Measurements from ENCODE around the gene CDC5L.

The CDC5L gene

DNA sequence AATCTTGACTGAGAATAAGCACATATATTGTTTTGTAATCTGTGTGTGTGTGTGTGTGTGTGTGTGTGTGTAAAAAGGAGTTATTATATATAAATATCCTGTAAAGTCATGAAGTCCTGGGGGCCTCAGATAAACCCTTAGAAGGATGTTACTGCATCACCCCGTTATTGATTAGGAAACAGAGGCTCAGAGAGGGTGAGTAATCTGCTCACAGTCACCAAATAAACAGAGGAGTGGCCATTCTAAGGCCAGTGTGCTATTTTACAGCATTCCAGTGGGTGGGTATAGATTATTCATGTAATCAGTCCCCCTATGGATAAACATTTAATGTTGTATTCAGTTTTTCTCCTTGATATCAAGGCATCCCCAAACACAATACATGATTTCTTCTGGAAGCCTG, 87.1 kb downstream of the CDC5L start:
- CTCF ChIA-PET = interaction anchor here (0.6 to 3.2 kb wide), 17 partner anchors 10 to 1440 kb away, joined by 3 to 36 read pairs (median 8); no protein-coding TSS in a partner anchor
- POLR2A ChIA-PET = no interaction called here

GRCh38 chr6:44475417-44475778, 87.9 kb downstream of the CDC5L start:
- TF ChIP-seq CTBP1 (IDR thresholded peaks at IDR 0.05; ENCODE audit: borderline replicate concordance) (no peak), ELF4 (IDR thresholded peaks at IDR 0.05) (no peak), FOXA1 (IDR thresholded peaks at IDR 0.05) (no peak), ARNT (IDR thresholded peaks at IDR 0.05) (no peak), PKNOX1 (IDR thresholded peaks at IDR 0.05) (no peak), LEF1 (IDR thresholded peaks at IDR 0.05; ENCODE audit: borderline replicate concordance) (no peak), L3MBTL2 (conservative IDR thresholded peaks at IDR 0.05) (no peak), TARDBP (IDR thresholded peaks at IDR 0.05) (no peak), SUZ12 (IDR thresholded peaks at IDR 0.05) (no peak), SP1 (IDR thresholded peaks at IDR 0.05) (no peak), ZNF384 (IDR thresholded peaks at IDR 0.05) (no peak), FOXM1 (IDR thresholded peaks at IDR 0.05; ENCODE audit: borderline replicate concordance) (no peak), BHLHE40 (IDR thresholded peaks at IDR 0.05; ENCODE audit: borderline replicate concordance) (no peak), NFRKB (IDR thresholded peaks at IDR 0.05) (no peak), FOXK2 (IDR thresholded peaks at IDR 0.05) (no peak)
- ChIA-PET CTCF (interaction anchor here (0.6 to 3.2 kb wide), 55 partner anchors 9 to 1743 kb away, joined by 3 to 36 read pairs (median 4); no protein-coding TSS in a partner anchor), POLR2A (no interaction called here)
- DNase-seq (ENCODE audit: extremely low spot score) = no peak

More for the DNA sequence above, 87.1 kb downstream of the CDC5L start:
- TF ChIP-seq SUZ12 (IDR thresholded peaks at IDR 0.05) = no peak
- TF ChIP-seq LEF1 (IDR thresholded peaks at IDR 0.05; ENCODE audit: borderline replicate concordance) = no peak
- no peak for TF ChIP-seq L3MBTL2 (conservative IDR thresholded peaks at IDR 0.05)
- TF ChIP-seq FOXM1 (IDR thresholded peaks at IDR 0.05; ENCODE audit: borderline replicate concordance) = no peak
- TF ChIP-seq BHLHE40 (IDR thresholded peaks at IDR 0.05; ENCODE audit: borderline replicate concordance) = no peak
- TF ChIP-seq ARNT (IDR thresholded peaks at IDR 0.05) = no peak
- TF ChIP-seq ZNF384 (IDR thresholded peaks at IDR 0.05) = no peak
- no peak for DNase-seq (ENCODE audit: extremely low spot score)

DNA sequence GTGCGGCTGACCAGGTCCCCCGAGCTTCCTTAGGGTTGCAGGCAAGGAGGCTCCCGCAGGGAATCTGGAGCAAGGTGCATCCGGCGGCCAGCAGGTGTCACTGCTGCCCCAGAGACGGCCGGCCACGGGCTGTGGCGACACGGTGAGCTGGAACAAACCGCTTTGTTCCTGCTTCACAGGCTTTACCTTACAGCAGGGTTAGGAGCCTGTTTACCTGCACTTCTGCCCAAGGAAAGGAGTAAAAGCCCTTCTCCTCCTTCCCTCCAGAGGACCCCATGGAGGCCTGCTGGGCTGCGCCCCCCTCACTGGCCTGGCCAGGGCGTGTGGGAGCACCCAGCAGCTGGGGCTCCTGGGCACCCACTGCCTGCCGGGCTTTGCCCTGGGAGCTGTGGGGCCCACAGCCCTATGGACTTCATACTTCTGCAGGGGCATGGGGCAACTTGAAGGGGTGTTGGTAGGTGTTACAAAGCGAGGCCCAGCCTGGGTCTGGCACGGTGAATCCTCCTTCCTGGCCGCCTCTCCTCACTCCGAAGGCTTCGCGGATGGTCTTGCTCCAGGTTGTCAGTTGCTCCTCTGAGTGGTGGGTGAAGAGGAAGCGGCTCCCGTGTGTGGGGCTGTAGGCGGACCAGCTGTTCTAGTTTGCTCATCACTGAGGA, 88.4 kb downstream of the CDC5L start:
- TF ChIP-seq ZNF384 (IDR thresholded peaks at IDR 0.05) (no peak), TARDBP (IDR thresholded peaks at IDR 0.05) (no peak)
- ChIA-PET POLR2A (no interaction called here), CTCF (interaction anchor here (0.5 to 3.2 kb wide), 57 partner anchors 9 to 1742 kb away, joined by 3 to 36 read pairs (median 4); no protein-coding TSS in a partner anchor)
- peak; percentile 88 for DNase-seq (ENCODE audit: extremely low spot score)

DNA sequence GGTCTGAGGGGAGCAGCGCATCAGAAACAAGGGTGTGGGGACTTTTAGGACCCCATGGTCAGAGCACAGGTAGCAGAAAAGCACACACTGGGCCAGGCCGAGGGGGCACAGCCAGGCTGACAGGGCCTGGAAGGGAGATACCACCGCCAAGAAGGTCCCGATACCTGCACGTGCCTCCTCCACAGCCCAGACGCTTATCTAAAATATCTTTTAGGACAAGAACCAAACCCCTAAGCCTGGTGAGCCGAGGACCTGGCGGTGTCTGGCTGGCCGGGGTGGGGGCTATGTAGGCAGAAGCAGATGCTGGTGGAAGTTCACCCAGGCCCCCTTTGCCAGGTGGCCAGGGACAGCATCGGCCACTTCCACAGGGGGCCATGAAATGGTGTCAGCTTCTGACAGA, 89.3 kb downstream of the CDC5L start:
- ChIA-PET POLR2A (no interaction called here), CTCF (interaction anchor here (0.6 to 3.2 kb wide), 7 partner anchors 18 to 461 kb away, joined by 3 to 36 read pairs (median 4); no protein-coding TSS in a partner anchor)
- DNase-seq (ENCODE audit: extremely low spot score) = no peak
- TF ChIP-seq LEF1 (IDR thresholded peaks at IDR 0.05; ENCODE audit: borderline replicate concordance) (no peak), ARNT (IDR thresholded peaks at IDR 0.05) (no peak), BHLHE40 (IDR thresholded peaks at IDR 0.05; ENCODE audit: borderline replicate concordance) (no peak), NFRKB (IDR thresholded peaks at IDR 0.05) (no peak), FOXK2 (IDR thresholded peaks at IDR 0.05) (no peak), L3MBTL2 (conservative IDR thresholded peaks at IDR 0.05) (no peak), HDGF (IDR thresholded peaks at IDR 0.05; ENCODE audit: borderline replicate concordance) (no peak), CTBP1 (IDR thresholded peaks at IDR 0.05; ENCODE audit: borderline replicate concordance) (no peak), TARDBP (IDR thresholded peaks at IDR 0.05) (no peak), ZNF384 (IDR thresholded peaks at IDR 0.05) (no peak), ELF4 (IDR thresholded peaks at IDR 0.05) (no peak), PKNOX1 (IDR thresholded peaks at IDR 0.05) (no peak), SP1 (IDR thresholded peaks at IDR 0.05) (no peak), FOXA1 (IDR thresholded peaks at IDR 0.05) (no peak), FOXM1 (IDR thresholded peaks at IDR 0.05; ENCODE audit: borderline replicate concordance) (no peak)

DNA sequence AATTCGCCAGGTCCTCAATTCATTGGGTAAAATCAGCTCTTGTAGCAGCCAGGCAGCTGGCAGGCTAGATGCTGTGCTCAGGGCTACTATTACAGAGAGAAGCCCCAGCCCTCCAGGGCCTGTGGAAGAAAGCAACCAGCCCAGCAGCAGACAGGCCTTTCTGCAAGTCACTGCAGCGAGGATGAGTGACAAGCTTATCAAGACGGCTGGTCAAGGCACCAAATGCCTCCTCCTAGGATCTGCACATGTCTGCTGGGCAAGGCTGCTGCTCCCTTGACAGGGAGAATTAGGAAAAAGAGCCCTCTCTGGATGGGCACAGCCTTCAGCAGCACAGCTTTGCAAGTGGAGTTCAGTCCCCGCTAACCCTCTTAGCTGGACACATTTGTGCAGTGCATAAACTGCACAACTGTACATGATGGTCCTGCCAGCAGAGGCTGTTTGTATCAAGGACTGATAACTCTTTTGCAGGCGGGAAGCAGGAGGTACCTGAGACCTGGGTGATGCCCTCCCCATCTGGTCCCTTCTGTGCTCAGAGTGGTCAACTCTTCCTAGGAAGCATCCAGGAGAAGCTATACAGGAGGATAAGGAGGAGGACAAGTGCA, 89.9 kb downstream of the CDC5L start:
- ChIA-PET POLR2A (no interaction called here), CTCF (interaction anchor here (0.6 to 1.7 kb wide), 9 partner anchors 7 to 461 kb away, joined by 3 to 7 read pairs (median 3); no protein-coding TSS in a partner anchor)
- no peak for DNase-seq (ENCODE audit: extremely low spot score)
- TF ChIP-seq HDGF (IDR thresholded peaks at IDR 0.05; ENCODE audit: borderline replicate concordance) = no peak

- CTCF ChIA-PET = interaction anchor here (0.6 to 1.7 kb wide), 7 partner anchors 8 to 190 kb away, joined by 3 to 7 read pairs (median 3); no protein-coding TSS in a partner anchor
Measured at GRCh38 chr6:44478158-44478557, 90.7 kb downstream of the CDC5L start.

More at GRCh38 chr6:44478158-44478557, 90.7 kb downstream of the CDC5L start:
- POLR2A ChIA-PET = no interaction called here
- TF ChIP-seq SP1 (IDR thresholded peaks at IDR 0.05) = no peak
- TF ChIP-seq CTBP1 (IDR thresholded peaks at IDR 0.05; ENCODE audit: borderline replicate concordance) = no peak
- TF ChIP-seq SUZ12 (IDR thresholded peaks at IDR 0.05) = no peak
- TF ChIP-seq LEF1 (IDR thresholded peaks at IDR 0.05; ENCODE audit: borderline replicate concordance) = no peak
- no peak for TF ChIP-seq FOXM1 (IDR thresholded peaks at IDR 0.05; ENCODE audit: borderline replicate concordance)
- no peak for TF ChIP-seq BHLHE40 (IDR thresholded peaks at IDR 0.05; ENCODE audit: borderline replicate concordance)
- no peak for TF ChIP-seq HDGF (IDR thresholded peaks at IDR 0.05; ENCODE audit: borderline replicate concordance)
- no peak for TF ChIP-seq FOXA1 (IDR thresholded peaks at IDR 0.05)
- TF ChIP-seq ZNF384 (IDR thresholded peaks at IDR 0.05) = no peak
- TF ChIP-seq TARDBP (IDR thresholded peaks at IDR 0.05) = no peak
- no peak for TF ChIP-seq L3MBTL2 (conservative IDR thresholded peaks at IDR 0.05)
- TF ChIP-seq FOXK2 (IDR thresholded peaks at IDR 0.05) = no peak
- no peak for TF ChIP-seq ELF4 (IDR thresholded peaks at IDR 0.05)
- no peak for TF ChIP-seq NFRKB (IDR thresholded peaks at IDR 0.05)
- no peak for TF ChIP-seq PKNOX1 (IDR thresholded peaks at IDR 0.05)
- TF ChIP-seq ARNT (IDR thresholded peaks at IDR 0.05) = no peak
- no peak for DNase-seq (ENCODE audit: extremely low spot score)

All from HEK293T (cell line).